Smooth muscle cell (in vitro differentiated cells): ENCODE results near the gene PDK3. TPM values are rescaled to one million over a fixed set of nuclear protein-coding genes. Genes with fewer than 3 reads are reported as not detected.

ENCODE experiments used
- DNase-seq: peaks from one replicate; lab custom pipeline; 2025; ENCODE audit not compliant: unreplicated experiment; lab: John Stamatoyannopoulos, UW
- H2AFZ ChIP-seq: fragments of 200-600 bp; sonication (generic); 2 replicates; pipeline ENCODE4 v1.6.0; 2016; ENCODE audit warnings: antibody characterized with exemption, low read depth, mild to moderate bottlenecking
- H3F3A ChIP-seq: fragments of 200-600 bp; sonication (generic); 2 replicates; pipeline ENCODE4 v1.6.0; 2017; ENCODE audit warnings: antibody characterized with exemption, low read depth
- H3K27ac ChIP-seq: fragments of 200-600 bp; sonication (generic); 2 replicates; pipeline ENCODE4 v1.5.1; 2016; ENCODE audit warnings: low read depth, mild to moderate bottlenecking
- H3K27me3 ChIP-seq: fragments of 200-600 bp; sonication (generic); 2 replicates; pipeline ENCODE4 v1.6.1; 2016; ENCODE audit warnings: low read depth, mild to moderate bottlenecking
- H3K36me3 ChIP-seq: fragments of 200-600 bp; sonication (generic); 2 replicates; pipeline ENCODE4 v1.5.1; 2016; ENCODE audit warnings: low read depth
- H3K4me1 ChIP-seq: fragments of 200-600 bp; sonication (generic); 2 replicates; pipeline ENCODE4 v1.5.1; 2016; ENCODE audit warnings: low read depth
- H3K4me2 ChIP-seq: fragments of 200-600 bp; sonication (generic); 2 replicates; pipeline ENCODE4 v1.6.0; 2016; ENCODE audit warnings: mild to moderate bottlenecking
- H3K4me3 ChIP-seq: fragments of 200-600 bp; sonication (generic); 2 replicates; pipeline ENCODE4 v1.5.1; 2016; ENCODE audit warnings: mild to moderate bottlenecking
- H3K79me2 ChIP-seq: fragments of 200-600 bp; sonication (generic); 2 replicates; pipeline ENCODE4 v1.6.0; 2016; ENCODE audit warnings: low read depth, mild to moderate bottlenecking
- H3K9ac ChIP-seq: fragments of 200-600 bp; sonication (generic); 2 replicates; pipeline ENCODE4 v1.6.0; 2016; ENCODE audit warnings: low read depth
- H3K9me3 ChIP-seq: fragments of 200-600 bp; sonication (generic); replicated peaks from 2 replicates; pipeline ENCODE4 v1.5.1; 2016; ENCODE audit warnings: low read depth
- H4K20me1 ChIP-seq: fragments of 200-600 bp; sonication (generic); 2 replicates; pipeline ENCODE4 v1.6.0; 2016; ENCODE audit warnings: low read depth
- WGBS: methylation state at CpG from one replicate; pipeline ENCODE4 v1.1.7; 2016; ENCODE audit warnings: low lambda C conversion rate; 5-methylcytosine and 5-hydroxymethylcytosine counted together
- polyA plus RNA-seq: library from polyadenylated mRNA; unstranded; fragments of >200 nt; fragmentation: Nextera tagmentation; extraction: Ambion mirVana; gene quantifications from 2 replicates; pipeline ENCODE4 v1.2.1, GENCODE V29; 2016
- total RNA-seq: library from RNA; depleted of rRNA; stranded (reverse); fragments of >200 nt; gene quantifications from 2 replicates; pipeline ENCODE4 v1.2.3, GENCODE V29; 2014
- TF ChIP-seq, protein P1 (sequence below): fragments of 200-600 bp; sonication (generic); IDR thresholded peaks from 2 replicates; pipeline ENCODE4 v1.5.1; 2017; ENCODE audit warnings: borderline replicate concordance, mild to moderate bottlenecking, antibody characterized with exemption; ENCODE audit not compliant: insufficient read depth, poor library complexity, severe bottlenecking

PDK3 gene
- total and polyA plus RNA-seq, 2 experiments from 2014 or later: 27.1 to 30.7 TPM

DNA sequence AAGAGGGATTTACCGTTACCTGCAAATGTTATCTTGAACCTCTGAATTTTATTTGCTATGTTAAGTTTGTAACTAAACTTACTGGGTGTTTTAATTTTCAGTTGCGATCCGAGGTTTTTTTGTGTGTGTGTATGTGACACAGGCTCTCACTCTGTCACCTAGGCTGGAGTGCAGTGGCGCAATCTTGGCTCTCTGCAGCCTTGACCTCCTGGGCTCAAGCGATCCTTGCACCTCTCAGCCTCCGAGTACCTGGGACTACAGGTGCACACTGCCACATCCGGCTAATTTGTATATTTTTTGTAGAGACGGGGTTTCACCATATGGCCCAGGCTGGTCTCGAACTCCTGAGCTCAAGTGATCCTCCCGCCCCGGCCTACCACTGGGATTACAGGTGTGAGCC, 18.5 kb downstream of the PDK3 start:
- DNase-seq: no peak
- H4K20me1 ChIP-seq: peaks cover 22% of the 10 kb centered on the region
- no peaks in the 10 kb centered on the region for H3F3A ChIP-seq
- peaks cover 8% of the 10 kb centered on the region for H3K79me2 ChIP-seq
- H3K4me1 ChIP-seq: no peaks in the 10 kb centered on the region
- H3K4me3 ChIP-seq: no peak overlapping the region
- H2AFZ ChIP-seq: no peak overlapping the region
- H3K9me3 ChIP-seq: no peaks in the 10 kb centered on the region
- 99% methylated on average over 11 of the region's 11 CpGs for WGBS
- TF ChIP-seq, protein P1, sequence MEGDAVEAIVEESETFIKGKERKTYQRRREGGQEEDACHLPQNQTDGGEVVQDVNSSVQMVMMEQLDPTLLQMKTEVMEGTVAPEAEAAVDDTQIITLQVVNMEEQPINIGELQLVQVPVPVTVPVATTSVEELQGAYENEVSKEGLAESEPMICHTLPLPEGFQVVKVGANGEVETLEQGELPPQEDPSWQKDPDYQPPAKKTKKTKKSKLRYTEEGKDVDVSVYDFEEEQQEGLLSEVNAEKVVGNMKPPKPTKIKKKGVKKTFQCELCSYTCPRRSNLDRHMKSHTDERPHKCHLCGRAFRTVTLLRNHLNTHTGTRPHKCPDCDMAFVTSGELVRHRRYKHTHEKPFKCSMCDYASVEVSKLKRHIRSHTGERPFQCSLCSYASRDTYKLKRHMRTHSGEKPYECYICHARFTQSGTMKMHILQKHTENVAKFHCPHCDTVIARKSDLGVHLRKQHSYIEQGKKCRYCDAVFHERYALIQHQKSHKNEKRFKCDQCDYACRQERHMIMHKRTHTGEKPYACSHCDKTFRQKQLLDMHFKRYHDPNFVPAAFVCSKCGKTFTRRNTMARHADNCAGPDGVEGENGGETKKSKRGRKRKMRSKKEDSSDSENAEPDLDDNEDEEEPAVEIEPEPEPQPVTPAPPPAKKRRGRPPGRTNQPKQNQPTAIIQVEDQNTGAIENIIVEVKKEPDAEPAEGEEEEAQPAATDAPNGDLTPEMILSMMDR: no peak
- H3K9ac ChIP-seq: no peak overlapping the region
- no peaks in the 10 kb centered on the region for H3K27me3 ChIP-seq
- no peak overlapping the region for H3K4me2 ChIP-seq
- H3K27ac ChIP-seq: no peak overlapping the region
- no peaks in the 10 kb centered on the region for H3K36me3 ChIP-seq

DNA sequence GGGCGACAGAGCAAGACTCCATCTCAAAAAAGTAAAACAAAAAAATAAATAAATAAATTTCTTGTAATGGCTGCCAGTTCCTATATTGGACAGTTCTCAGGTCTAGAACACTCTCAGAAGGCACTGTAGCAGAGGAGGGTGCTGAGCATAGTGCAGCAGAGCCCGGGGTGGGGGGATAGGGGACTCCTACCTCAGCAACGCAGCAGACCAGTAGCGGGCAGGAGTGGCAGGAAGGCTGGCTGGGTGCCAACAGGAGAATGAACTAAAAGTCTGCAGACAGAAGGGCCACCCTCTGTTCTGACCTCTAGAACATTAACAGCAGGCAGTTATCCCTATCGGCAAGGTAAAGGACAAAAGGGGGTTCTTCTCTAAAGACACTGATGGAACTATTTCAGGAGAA, 20.2 kb downstream of the PDK3 start:
- peaks cover 4% of the 10 kb centered on the region for H3K79me2 ChIP-seq
- no peak overlapping the region for H3K4me3 ChIP-seq
- H3K27me3 ChIP-seq: no peaks in the 10 kb centered on the region
- no peaks in the 10 kb centered on the region for H3K9me3 ChIP-seq
- WGBS: 97% methylated on average over 5 of the region's 5 CpGs
- H3K27ac ChIP-seq: no peak overlapping the region
- H3K4me1 ChIP-seq: no peaks in the 10 kb centered on the region
- H3K9ac ChIP-seq: no peak overlapping the region
- H3K4me2 ChIP-seq: no peak overlapping the region
- no peaks in the 10 kb centered on the region for H3K36me3 ChIP-seq
- H4K20me1 ChIP-seq: peaks cover 7% of the 10 kb centered on the region
- no peak for DNase-seq
- TF ChIP-seq, protein P1: no peak
- no peak overlapping the region for H2AFZ ChIP-seq
- no peaks in the 10 kb centered on the region for H3F3A ChIP-seq

DNA sequence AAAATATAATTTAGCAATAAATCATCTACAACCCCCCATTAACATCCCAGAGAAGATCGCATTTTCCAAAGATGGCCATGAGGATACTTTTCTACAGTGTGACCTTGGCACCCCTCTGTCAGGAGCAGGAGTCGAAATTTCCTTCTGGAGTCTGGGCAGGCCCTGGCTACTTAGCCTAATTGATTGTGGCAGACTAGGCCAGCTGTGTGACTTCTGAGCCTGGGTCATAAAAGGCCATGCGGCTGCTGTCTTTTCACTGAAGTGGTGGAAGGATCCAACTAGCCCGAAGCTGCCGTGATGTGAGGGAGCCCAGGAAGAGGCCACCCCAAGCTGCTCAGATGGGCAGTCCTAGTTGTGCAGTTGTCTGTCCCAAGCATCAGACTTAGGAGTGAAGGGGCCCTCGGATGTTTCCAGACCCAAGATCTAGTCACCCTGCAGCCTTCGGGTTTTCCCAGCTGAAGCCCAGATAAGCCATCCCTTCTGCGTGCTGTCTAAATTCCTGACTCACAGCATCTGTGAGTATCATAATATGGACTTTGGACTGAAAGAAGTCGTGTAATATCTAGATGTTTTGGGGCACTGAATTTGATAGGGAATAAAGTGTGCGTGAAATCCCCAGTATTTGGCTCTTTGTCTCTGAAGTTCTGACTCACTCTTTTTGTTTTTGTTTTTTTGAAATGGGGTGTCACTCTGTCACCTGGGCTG, 21.0 kb downstream of the PDK3 start:
- Histone ChIP-seq H3K9ac (no peak overlapping the region), H3K9me3 (no peaks in the 10 kb centered on the region), H3K79me2 (peaks cover 3% of the 10 kb centered on the region), H3K36me3 (no peaks in the 10 kb centered on the region), H3K27ac (no peak overlapping the region), H3K4me2 (no peak overlapping the region), H3K4me3 (no peak overlapping the region), H2AFZ (no peak overlapping the region), H4K20me1 (peaks cover 9% of the 10 kb centered on the region), H3F3A (no peaks in the 10 kb centered on the region), H3K27me3 (no peaks in the 10 kb centered on the region), H3K4me1 (no peaks in the 10 kb centered on the region)
- DNase-seq: no peak
- TF ChIP-seq, protein P1: no peak
- WGBS: 60% methylated on average over 10 of the region's 10 CpGs

DNA sequence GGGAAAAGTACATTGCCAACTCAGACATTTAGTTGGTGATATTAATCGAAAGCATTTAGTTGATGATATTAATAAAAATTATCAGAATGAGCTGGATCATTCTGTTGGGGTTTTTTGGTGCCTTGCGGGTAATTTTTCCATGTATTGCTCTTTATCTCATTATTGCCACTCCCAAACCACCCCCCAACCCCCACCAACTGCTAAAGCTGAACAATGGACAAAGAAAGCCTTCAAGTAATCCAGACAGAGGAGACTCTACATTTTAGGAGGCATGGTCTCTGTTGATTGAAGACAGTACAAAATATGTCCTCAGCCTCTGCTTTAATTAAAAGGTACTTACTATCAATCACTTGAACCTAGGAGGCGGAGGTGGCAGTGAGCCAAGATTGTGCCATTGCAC, 22.5 kb downstream of the PDK3 start:
- no peaks in the 10 kb centered on the region for H3K9me3 ChIP-seq
- H3K79me2 ChIP-seq: no peaks in the 10 kb centered on the region
- H3K4me3 ChIP-seq: no peak overlapping the region
- H3K27ac ChIP-seq: no peak overlapping the region
- H4K20me1 ChIP-seq: peaks cover 12% of the 10 kb centered on the region
- no peak overlapping the region for H3K4me2 ChIP-seq
- TF ChIP-seq, protein P1: no peak
- WGBS: 97% methylated on average over 3 of the region's 3 CpGs
- no peaks in the 10 kb centered on the region for H3K36me3 ChIP-seq
- H3K9ac ChIP-seq: no peak overlapping the region
- no peaks in the 10 kb centered on the region for H3F3A ChIP-seq
- no peaks in the 10 kb centered on the region for H3K4me1 ChIP-seq
- H3K27me3 ChIP-seq: no peaks in the 10 kb centered on the region
- no peak overlapping the region for H2AFZ ChIP-seq
- DNase-seq: no peak
